CD4-positive, alpha-beta T cell (primary cell): ENCODE measurements around the gene LKAAEAR1. TPM values are rescaled to one million over a fixed set of nuclear protein-coding genes. Genes with fewer than 3 reads are reported as not detected.

Experiments
- ATAC-seq: fragments of 200-7000 bp; cut with Tn5 transposase; one replicate; pipeline ENCODE4 v1.10.0; 2022; ENCODE audit warnings: mild to moderate bottlenecking; ENCODE audit not compliant: poor library complexity
- CTCF ChIA-PET: fragments of 350-600 bp; sonication (Branson Sonifier 250); formaldehyde crosslinking; loops from one replicate; lab custom pipeline; 2021; ENCODE audit warnings: antibody characterized with exemption, inconsistent platforms; lab: Charles Lee
- POLR2A ChIA-PET: fragments of 350-600 bp; sonication (Branson Sonifier 250); formaldehyde crosslinking; loops from one replicate; lab custom pipeline; 2021; ENCODE audit warnings: antibody characterized with exemption, inconsistent platforms; lab: Charles Lee
- DNase-seq, 14 experiments: peaks; one replicate each; pipeline ENCODE4 v3.0.0-alpha.2; 2013 to 2020; ENCODE audit warnings: mixed read lengths in 2 of 14
- H3K27ac ChIP-seq, 2 donors: one replicate each; pipeline versions ENCODE4 v1.5.1 to v1.7.0; 2013; ENCODE audit warnings: low read length in 2 of 2, low read depth in 1 of 2, mild to moderate bottlenecking in 1 of 2
- H3K27me3 ChIP-seq, 2 experiments: 1 replicate in 1 of 2; 2 replicates in 1 of 2; pipeline versions ENCODE4 v1.6.1 to v1.7.0; 2013; ENCODE audit warnings: low read length in 2 of 2, control low read depth in 1 of 2, mild to moderate bottlenecking in 1 of 2, moderate library complexity in 1 of 2; ENCODE audit not compliant: insufficient read depth in 2 of 2, control insufficient read depth in 1 of 2
- H3K36me3 ChIP-seq: one replicate; pipeline ENCODE4 v1.6.1; 2013; ENCODE audit warnings: low read length, control low read depth; ENCODE audit not compliant: insufficient read depth
- H3K4me1 ChIP-seq: one replicate; pipeline ENCODE4 v1.6.1; 2013; ENCODE audit warnings: low read length, control low read depth; ENCODE audit not compliant: insufficient read depth
- H3K4me3 ChIP-seq: one replicate; pipeline ENCODE4 v1.5.1; 2013; ENCODE audit warnings: mild to moderate bottlenecking, low read length, moderate library complexity
- H3K9me3 ChIP-seq, 2 experiments: 1 replicate in 1 of 2; 2 replicates in 1 of 2; pipeline versions ENCODE4 v1.6.1 to v1.7.0; 2013; ENCODE audit warnings: low read length in 2 of 2, mild to moderate bottlenecking in 2 of 2, control low read depth in 1 of 2, moderate library complexity in 1 of 2; ENCODE audit not compliant: control insufficient read depth in 1 of 2, insufficient read depth in 1 of 2
- H3K27ac Mint-ChIP-seq: one replicate; pipeline ENCODE4 v1.8.0; 2020; ENCODE audit warnings: mixed read lengths
- H3K27me3 Mint-ChIP-seq: one replicate; pipeline ENCODE4 v1.8.0; 2021; ENCODE audit warnings: mixed read lengths
- H3K36me3 Mint-ChIP-seq: one replicate; pipeline ENCODE4 v1.8.0; 2021; ENCODE audit warnings: low read depth, mixed read lengths
- H3K4me1 Mint-ChIP-seq: one replicate; pipeline ENCODE4 v1.8.0; 2021; ENCODE audit warnings: low read depth, mixed read lengths
- H3K4me3 Mint-ChIP-seq: one replicate; pipeline ENCODE4 v1.8.0; 2020; ENCODE audit warnings: mild to moderate bottlenecking, mixed read lengths
- H3K9me3 Mint-ChIP-seq: one replicate; pipeline ENCODE4 v1.8.0; 2020; ENCODE audit warnings: mixed read lengths
- CTCF ChIP-seq: fragments of 200-600 bp; IDR thresholded peaks from one replicate; pipeline ENCODE4 v1.8.0; 2022; ENCODE audit warnings: antibody characterized with exemption, mild to moderate bottlenecking
- intact Hi-C, 2 experiments: fragments of 100-400 bp; cut with DNase I in 1 of 2; cut with micrococcal nuclease in 1 of 2; formaldehyde crosslinking; loops; one replicate each; pipeline versions ENCODE4 v1.15.1 to v1.9.0; 2023 to 2025; cut with DNase I, micrococcal nuclease
- total RNA-seq, 174 experiments: library from RNA in 2 of 174; stranded (reverse) in 2 of 174; gene quantifications; one replicate each; pipeline ENCODE4 v1.2.3 and lab custom pipeline; 2021 to 2026

LKAAEAR1 gene
- total RNA-seq, 2 experiments from 2014 or later: 0.30 to 0.39 TPM

DNA sequence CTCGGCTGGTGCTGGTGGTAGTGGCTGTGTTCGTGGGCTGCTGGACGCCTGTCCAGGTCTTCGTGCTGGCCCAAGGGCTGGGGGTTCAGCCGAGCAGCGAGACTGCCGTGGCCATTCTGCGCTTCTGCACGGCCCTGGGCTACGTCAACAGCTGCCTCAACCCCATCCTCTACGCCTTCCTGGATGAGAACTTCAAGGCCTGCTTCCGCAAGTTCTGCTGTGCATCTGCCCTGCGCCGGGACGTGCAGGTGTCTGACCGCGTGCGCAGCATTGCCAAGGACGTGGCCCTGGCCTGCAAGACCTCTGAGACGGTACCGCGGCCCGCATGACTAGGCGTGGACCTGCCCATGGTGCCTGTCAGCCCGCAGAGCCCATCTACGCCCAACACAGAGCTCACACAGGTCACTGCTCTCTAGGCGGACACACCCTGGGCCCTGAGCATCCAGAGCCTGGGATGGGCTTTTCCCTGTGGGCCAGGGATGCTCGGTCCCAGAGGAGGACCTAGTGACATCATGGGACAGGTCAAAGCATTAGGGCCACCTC lies 14.3 kb upstream of the LKAAEAR1 start:
- DNase-seq (no peak), ATAC-seq (no peak)
- no peak overlapping the region for H3K27ac Mint-ChIP-seq
- Histone ChIP-seq H3K27me3 (peaks cover 21 to 22% of the 10 kb centered on the region in 2 experiments), H3K4me1 (peaks cover 31% of the 10 kb centered on the region), H3K36me3 (peaks cover 6% of the 10 kb centered on the region), H3K9me3 (no peaks in the 10 kb centered on the region), H3K4me3 (no peak overlapping the region), H3K27ac (no peak overlapping the region)
- ChIA-PET CTCF (no interaction called here), POLR2A (no interaction called here)
- intact Hi-C loops: no loop called here
- no peak overlapping the region for H3K4me3 Mint-ChIP-seq
- H3K36me3 Mint-ChIP-seq: peaks cover 5% of the 10 kb centered on the region
- no peaks in the 10 kb centered on the region for H3K9me3 Mint-ChIP-seq
- H3K27me3 Mint-ChIP-seq: peaks cover 22% of the 10 kb centered on the region
- TF ChIP-seq CTCF: no peak
- peaks cover 24% of the 10 kb centered on the region for H3K4me1 Mint-ChIP-seq

DNA sequence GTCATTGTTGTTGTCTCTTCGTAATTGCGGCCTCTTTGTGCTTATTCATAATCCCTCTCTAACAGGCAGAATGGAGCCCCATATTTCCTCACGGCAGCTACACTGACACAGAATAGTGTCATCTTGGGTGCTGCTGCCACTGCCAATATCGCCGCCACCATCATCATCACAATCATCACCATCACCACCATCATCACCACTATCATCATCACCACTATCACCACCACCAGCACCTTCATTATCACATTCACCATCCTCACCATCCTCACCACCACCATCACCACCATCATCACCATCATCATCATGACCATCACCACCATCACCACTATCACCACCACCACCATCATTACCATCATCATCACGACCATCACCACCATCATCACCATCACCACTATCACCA lies 12.3 kb upstream of the LKAAEAR1 start:
- peaks cover 6% of the 10 kb centered on the region for H3K36me3 ChIP-seq
- CTCF ChIA-PET: no interaction called here

DNA sequence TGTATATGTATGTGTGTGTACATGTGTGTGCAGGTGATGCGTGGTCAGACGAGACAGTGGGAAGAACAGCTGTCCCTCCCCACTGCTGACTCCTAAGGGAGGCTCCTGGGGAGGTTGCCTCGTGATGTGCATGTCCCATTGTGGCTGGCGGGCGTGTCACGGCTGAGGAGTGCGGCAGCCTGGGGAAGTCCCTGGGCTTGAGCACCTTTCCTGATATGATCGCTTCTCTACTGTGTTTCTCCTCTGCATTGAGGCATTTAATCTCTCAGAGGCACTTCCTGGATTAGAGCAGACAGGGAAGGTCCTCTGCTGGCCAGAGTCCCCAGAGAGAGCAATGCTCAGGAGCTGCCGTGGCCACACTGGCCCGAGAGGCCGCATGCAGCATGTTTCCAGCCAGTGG lies 11.7 kb upstream of the LKAAEAR1 start:
- H3K4me3 Mint-ChIP-seq: no peak overlapping the region
- no peaks in the 10 kb centered on the region for H3K9me3 Mint-ChIP-seq
- H3K4me1 Mint-ChIP-seq: peaks cover 16% of the 10 kb centered on the region
- no peak overlapping the region for H3K27ac Mint-ChIP-seq
- peaks cover 7% of the 10 kb centered on the region for H3K27me3 Mint-ChIP-seq
- DNase-seq: no peak
- Histone ChIP-seq H3K27ac (no peak overlapping the region), H3K36me3 (peaks cover 6% of the 10 kb centered on the region), H3K9me3 (no peaks in the 10 kb centered on the region), H3K4me1 (peaks cover 14% of the 10 kb centered on the region), H3K27me3 (peaks cover 0 to under 1% of the 10 kb centered on the region in 2 experiments), H3K4me3 (no peak overlapping the region)
- no peak for ATAC-seq
- intact Hi-C loops: no loop called here
- CTCF ChIA-PET: no interaction called here
- POLR2A ChIA-PET: no interaction called here
- peaks cover 5% of the 10 kb centered on the region for H3K36me3 Mint-ChIP-seq
- TF ChIP-seq CTCF: no peak

More for the DNA sequence above, 12.3 kb upstream of the LKAAEAR1 start:
- Histone ChIP-seq H3K9me3 (no peaks in the 10 kb centered on the region), H3K4me3 (no peak overlapping the region), H3K27ac (no peak overlapping the region), H3K27me3 (peaks cover 5 to 6% of the 10 kb centered on the region in 2 experiments), H3K4me1 (peaks cover 16% of the 10 kb centered on the region)
- peaks cover 13% of the 10 kb centered on the region for H3K27me3 Mint-ChIP-seq
- H3K9me3 Mint-ChIP-seq: no peaks in the 10 kb centered on the region
- H3K4me3 Mint-ChIP-seq: no peak overlapping the region
- TF ChIP-seq CTCF: no peak
- intact Hi-C loops: no loop called here
- DNase-seq: no peak
- peaks cover 5% of the 10 kb centered on the region for H3K36me3 Mint-ChIP-seq
- no peak overlapping the region for H3K27ac Mint-ChIP-seq
- peaks cover 23% of the 10 kb centered on the region for H3K4me1 Mint-ChIP-seq
- ATAC-seq: no peak
- POLR2A ChIA-PET: no interaction called here
